ENCODE data around the gene ITK. TPM values are rescaled to one million over a fixed set of nuclear protein-coding genes. Genes with fewer than 3 reads are reported as not detected.
A peak's percentile ranks its signal among the peaks of the same experiment; 100 is the strongest.

Gene ITK
- total RNA-seq, 2 donors from 2014 or later = 0.33 to 0.90 TPM

- Histone ChIP-seq H3K27ac (peak overlapping the region in 1 of 2 donors; percentile 60), H3K27me3 (no peaks in the 10 kb centered on the region), H3K9me3 (no peaks in the 10 kb centered on the region), H3K4me1 (peaks cover 0 to 23% of the 10 kb centered on the region in 2 donors), H3K36me3 (no peaks in the 10 kb centered on the region), H3K4me3 (no peak overlapping the region)
- no peak for DNase-seq (ENCODE audit: low spot score)
- TF ChIP-seq CTCF (IDR thresholded peaks at IDR 0.05) = no peak
Observed at GRCh38 chr5:157289164-157289819, 108.7 kb downstream of the ITK start.

GRCh38 chr5:157290156-157290980 is 109.7 kb downstream of the ITK start:
- Histone ChIP-seq H3K27me3 (no peaks in the 10 kb centered on the region), H3K36me3 (no peaks in the 10 kb centered on the region), H3K9me3 (no peaks in the 10 kb centered on the region), H3K4me1 (peaks cover 0 to 14% of the 10 kb centered on the region in 2 donors), H3K4me3 (no peak overlapping the region), H3K27ac (peak overlapping the region; percentile 6 to 60)
- peak; percentile 42 for DNase-seq (ENCODE audit: low spot score)
- TF ChIP-seq CTCF (IDR thresholded peaks at IDR 0.05) = no peak

GRCh38 chr5:157290981-157291711 is 110.5 kb downstream of the ITK start:
- DNase-seq (ENCODE audit: low spot score) = peak; percentile 50
- no peak for TF ChIP-seq CTCF (IDR thresholded peaks at IDR 0.05)
- peaks cover 0 to 14% of the 10 kb centered on the region in 2 donors for H3K4me1 ChIP-seq
- no peak overlapping the region for H3K4me3 ChIP-seq
- H3K36me3 ChIP-seq = no peaks in the 10 kb centered on the region
- no peaks in the 10 kb centered on the region for H3K9me3 ChIP-seq
- H3K27me3 ChIP-seq = no peaks in the 10 kb centered on the region
- peak overlapping the region; percentile 6 to 60 for H3K27ac ChIP-seq

GRCh38 chr5:157292599-157292998 is 112.0 kb downstream of the ITK start:
- Histone ChIP-seq H3K4me1 (peaks cover 0 to 14% of the 10 kb centered on the region in 2 donors), H3K27ac (no peak overlapping the region)
- no peak for DNase-seq (ENCODE audit: low spot score)

More at GRCh38 chr5:157292599-157292998, 112.0 kb downstream of the ITK start:
- Histone ChIP-seq H3K4me3 (no peak overlapping the region), H3K36me3 (no peaks in the 10 kb centered on the region), H3K27me3 (no peaks in the 10 kb centered on the region), H3K9me3 (no peaks in the 10 kb centered on the region)
- no peak for TF ChIP-seq CTCF (IDR thresholded peaks at IDR 0.05)
